ENCODE results near the gene CDYL. TPM values are rescaled to one million over a fixed set of nuclear protein-coding genes. Genes with fewer than 3 reads are reported as not detected.

CDYL gene
- total RNA-seq, 4 donors from 2014 or later: 41.9 to 52.3 (median 45.7) TPM

- peaks cover 0 to 5% (median 0%) of the 10 kb centered on the region in 4 donors for H3K27me3 ChIP-seq
- no peak for DNase-seq (ENCODE audit: extremely low spot score)
- H3K36me3 ChIP-seq: no peaks in the 10 kb centered on the region
- no peak overlapping the region for H3K27ac ChIP-seq (replicated peaks in 1 of 4)
- no peak overlapping the region for H3K4me3 ChIP-seq
- 83% methylated on average over 4 of the region's 4 CpGs for WGBS
- TF ChIP-seq EP300 (IDR thresholded peaks at IDR 0.05): no peak
- no peak for TF ChIP-seq POLR2AphosphoS5 (IDR thresholded peaks at IDR 0.05)
- no peak for TF ChIP-seq POLR2A (IDR thresholded peaks at IDR 0.05; ENCODE audit: low read depth)
- TF ChIP-seq CTCF (IDR thresholded peaks at IDR 0.05): no peak
- peaks cover 0 to 10% (median 8%) of the 10 kb centered on the region in 4 donors for H3K4me1 ChIP-seq
- intact Hi-C loops (cut with DNase I): no loop called here
- no peaks in the 10 kb centered on the region for H3K9me3 ChIP-seq
Measured at GRCh38 chr6:4728436-4728769, 47.8 kb upstream of the CDYL start.

GRCh38 chr6:4728926-4729325 is 47.3 kb upstream of the CDYL start:
- Histone ChIP-seq H3K27ac (replicated peaks in 1 of 4) (no peak overlapping the region), H3K36me3 (no peaks in the 10 kb centered on the region), H3K9me3 (no peaks in the 10 kb centered on the region), H3K4me1 (peaks cover 0 to 10% (median 9%) of the 10 kb centered on the region in 4 donors), H3K27me3 (peaks cover 0 to 5% (median 0%) of the 10 kb centered on the region in 4 donors), H3K4me3 (no peak overlapping the region)
- 73% methylated on average over 2 of the region's 2 CpGs for WGBS
- no peak for DNase-seq (ENCODE audit: extremely low spot score)
- intact Hi-C loops (cut with DNase I): no loop called here
- TF ChIP-seq POLR2AphosphoS5 (IDR thresholded peaks at IDR 0.05): no peak
- no peak for TF ChIP-seq CTCF (IDR thresholded peaks at IDR 0.05)
- no peak for TF ChIP-seq EP300 (IDR thresholded peaks at IDR 0.05)
- no peak for TF ChIP-seq POLR2A (IDR thresholded peaks at IDR 0.05; ENCODE audit: low read depth)

- no peaks in the 10 kb centered on the region for H3K36me3 ChIP-seq
- no peaks in the 10 kb centered on the region for H3K9me3 ChIP-seq
- no peak for DNase-seq (ENCODE audit: extremely low spot score)
- TF ChIP-seq POLR2AphosphoS5 (IDR thresholded peaks at IDR 0.05): no peak
- H3K27ac ChIP-seq (replicated peaks in 1 of 4): no peak overlapping the region
- peaks cover 0 to 10% (median 9%) of the 10 kb centered on the region in 4 donors for H3K4me1 ChIP-seq
- WGBS: 96% methylated on average over 3 of the region's 3 CpGs
- intact Hi-C loops (cut with DNase I): no loop called here
- no peak overlapping the region for H3K4me3 ChIP-seq
- no peaks in the 10 kb centered on the region for H3K27me3 ChIP-seq
Measured at GRCh38 chr6:4731996-4732395, 44.2 kb upstream of the CDYL start.

GRCh38 chr6:4732691-4733315 is 43.4 kb upstream of the CDYL start:
- Histone ChIP-seq H3K27ac (replicated peaks in 1 of 4) (no peak overlapping the region), H3K4me1 (peaks cover 0 to 10% (median 9%) of the 10 kb centered on the region in 4 donors), H3K4me3 (peak overlapping the region; percentile 31 to 47 (median 38)), H3K36me3 (no peaks in the 10 kb centered on the region), H3K27me3 (no peaks in the 10 kb centered on the region), H3K9me3 (no peaks in the 10 kb centered on the region)
- intact Hi-C loops (cut with DNase I): no loop called here
- TF ChIP-seq POLR2AphosphoS5 (IDR thresholded peaks at IDR 0.05): peak; percentile 16 to 27
- TF ChIP-seq CTCF (IDR thresholded peaks at IDR 0.05): no peak
- 38% methylated on average over 8 of the region's 10 CpGs for WGBS
- peak; percentile 37 for DNase-seq (ENCODE audit: extremely low spot score)

GRCh38 chr6:4736371-4736873 is 39.8 kb upstream of the CDYL start:
- Histone ChIP-seq H3K4me3 (no peak overlapping the region), H3K27ac (replicated peaks in 1 of 4) (no peak overlapping the region), H3K36me3 (no peaks in the 10 kb centered on the region), H3K9me3 (no peaks in the 10 kb centered on the region), H3K27me3 (no peaks in the 10 kb centered on the region), H3K4me1 (peaks cover 0 to 10% (median 9%) of the 10 kb centered on the region in 4 donors)
- DNase-seq (ENCODE audit: extremely low spot score): no peak
- intact Hi-C loops (cut with DNase I): no loop called here
- TF ChIP-seq EP300 (IDR thresholded peaks at IDR 0.05) (no peak), POLR2AphosphoS5 (IDR thresholded peaks at IDR 0.05) (no peak), CTCF (IDR thresholded peaks at IDR 0.05) (no peak), POLR2A (IDR thresholded peaks at IDR 0.05; ENCODE audit: low read depth) (no peak)
- 100% methylated on average over 1 of the region's 1 CpG for whole genome bisulfite sequencing
